Hepatocyte (in vitro differentiated cells): ENCODE results near the gene ZNF521. TPM values are rescaled to one million over a fixed set of nuclear protein-coding genes. Genes with fewer than 3 reads are reported as not detected.

ENCODE experiments used
- DNase-seq: peaks from one replicate; pipeline ENCODE4 v3.0.0-alpha.2; 2016; ENCODE audit warnings: low spot score
- H2AFZ ChIP-seq: fragments of 200-600 bp; sonication (generic); 2 replicates; pipeline ENCODE4 v1.6.0; 2016; ENCODE audit warnings: antibody characterized with exemption, mild to moderate bottlenecking
- H3K27ac ChIP-seq: fragments of 200-600 bp; sonication (generic); 2 replicates; pipeline ENCODE4 v1.5.1; 2016; ENCODE audit warnings: mild to moderate bottlenecking
- H3K27me3 ChIP-seq: fragments of 200-600 bp; sonication (generic); 2 replicates; pipeline ENCODE4 v1.6.1; 2016
- H3K36me3 ChIP-seq: fragments of 200-600 bp; sonication (generic); replicated peaks from 2 replicates; pipeline ENCODE4 v1.5.1; 2016; ENCODE audit warnings: low read depth; ENCODE audit not compliant: insufficient read depth
- H3K4me1 ChIP-seq: fragments of 200-600 bp; sonication (generic); 2 replicates; pipeline ENCODE4 v1.5.1; 2016; ENCODE audit warnings: mild to moderate bottlenecking, moderate library complexity; ENCODE audit not compliant: insufficient read depth
- H3K4me2 ChIP-seq: fragments of 200-600 bp; sonication (generic); 2 replicates; pipeline ENCODE4 v1.6.0; 2016
- H3K4me3 ChIP-seq: fragments of 200-600 bp; sonication (generic); 2 replicates; pipeline ENCODE4 v1.5.1; 2016; ENCODE audit warnings: mild to moderate bottlenecking
- H3K79me2 ChIP-seq: fragments of 200-600 bp; sonication (generic); 2 replicates; pipeline ENCODE4 v1.6.0; 2017; ENCODE audit warnings: mild to moderate bottlenecking
- H3K9me2 ChIP-seq: fragments of 200-600 bp; sonication (generic); replicated peaks from 2 replicates; pipeline ENCODE4 v1.6.0; 2017; ENCODE audit warnings: mild to moderate bottlenecking; ENCODE audit not compliant: insufficient read depth
- H3K9me3 ChIP-seq: fragments of 200-600 bp; sonication (generic); 2 replicates; pipeline ENCODE4 v1.5.1; 2016; ENCODE audit warnings: low read depth, mild to moderate bottlenecking
- H4K20me1 ChIP-seq: fragments of 200-600 bp; sonication (generic); 2 replicates; pipeline ENCODE4 v1.6.0; 2016; ENCODE audit warnings: mild to moderate bottlenecking; ENCODE audit not compliant: insufficient read depth, poor library complexity, severe bottlenecking
- EZH2 ChIP-seq: fragments of 200-600 bp; sonication (generic); IDR thresholded peaks from 2 replicates; pipeline ENCODE4 v1.6.1; 2016; ENCODE audit warnings: antibody characterized with exemption, mild to moderate bottlenecking, borderline replicate concordance
- EZH2phosphoT487 ChIP-seq: fragments of 200-600 bp; sonication (generic); IDR thresholded peaks from one replicate; pipeline ENCODE4 v1.6.1; 2018; ENCODE audit warnings: antibody characterized with exemption, mild to moderate bottlenecking, low read depth, moderate library complexity; ENCODE audit not compliant: unreplicated experiment, severe bottlenecking
- WGBS: methylation state at CpG from one replicate; pipeline ENCODE4 v1.1.6; 2016; ENCODE audit warnings: low lambda C conversion rate; ENCODE audit errors: missing lambda C conversion rate; 5-methylcytosine and 5-hydroxymethylcytosine counted together
- polyA plus RNA-seq: library from polyadenylated mRNA; unstranded; fragments of >200 nt; fragmentation: Nextera tagmentation; extraction: Ambion mirVana; gene quantifications from 2 replicates; pipeline ENCODE4 v1.2.1, GENCODE V29; 2016
- total RNA-seq: library from RNA; depleted of rRNA; stranded (reverse); fragments of >200 nt; gene quantifications from 2 replicates; pipeline ENCODE4 v1.2.3, GENCODE V29; 2014
- TF ChIP-seq, protein P1 (sequence below): fragments of 200-600 bp; sonication (generic); IDR thresholded peaks from 2 replicates; pipeline ENCODE4 v1.5.1; 2016; ENCODE audit warnings: antibody characterized with exemption, mild to moderate bottlenecking; ENCODE audit not compliant: poor library complexity

The ZNF521 gene
- total and polyA plus RNA-seq, 2 experiments from 2014 or later: 9.0 to 16.3 TPM

- TF ChIP-seq, protein P1, sequence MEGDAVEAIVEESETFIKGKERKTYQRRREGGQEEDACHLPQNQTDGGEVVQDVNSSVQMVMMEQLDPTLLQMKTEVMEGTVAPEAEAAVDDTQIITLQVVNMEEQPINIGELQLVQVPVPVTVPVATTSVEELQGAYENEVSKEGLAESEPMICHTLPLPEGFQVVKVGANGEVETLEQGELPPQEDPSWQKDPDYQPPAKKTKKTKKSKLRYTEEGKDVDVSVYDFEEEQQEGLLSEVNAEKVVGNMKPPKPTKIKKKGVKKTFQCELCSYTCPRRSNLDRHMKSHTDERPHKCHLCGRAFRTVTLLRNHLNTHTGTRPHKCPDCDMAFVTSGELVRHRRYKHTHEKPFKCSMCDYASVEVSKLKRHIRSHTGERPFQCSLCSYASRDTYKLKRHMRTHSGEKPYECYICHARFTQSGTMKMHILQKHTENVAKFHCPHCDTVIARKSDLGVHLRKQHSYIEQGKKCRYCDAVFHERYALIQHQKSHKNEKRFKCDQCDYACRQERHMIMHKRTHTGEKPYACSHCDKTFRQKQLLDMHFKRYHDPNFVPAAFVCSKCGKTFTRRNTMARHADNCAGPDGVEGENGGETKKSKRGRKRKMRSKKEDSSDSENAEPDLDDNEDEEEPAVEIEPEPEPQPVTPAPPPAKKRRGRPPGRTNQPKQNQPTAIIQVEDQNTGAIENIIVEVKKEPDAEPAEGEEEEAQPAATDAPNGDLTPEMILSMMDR: no peak
- TF ChIP-seq EZH2phosphoT487 (no peak), EZH2 (no peak)
- Histone ChIP-seq H3K27ac (no peak overlapping the region), H3K9me2 (no peaks in the 10 kb centered on the region), H3K36me3 (no peaks in the 10 kb centered on the region), H3K9me3 (no peaks in the 10 kb centered on the region), H3K4me2 (no peak overlapping the region), H3K4me1 (no peaks in the 10 kb centered on the region), H3K79me2 (no peaks in the 10 kb centered on the region), H3K27me3 (peaks cover 4% of the 10 kb centered on the region), H4K20me1 (no peaks in the 10 kb centered on the region), H3K4me3 (no peak overlapping the region), H2AFZ (no peak overlapping the region)
- no peak for DNase-seq
- WGBS: 75% methylated on average over 6 of the region's 6 CpGs
Measured at GRCh38 chr18:25053466-25053865, 298.5 kb downstream of the ZNF521 start.

- Histone ChIP-seq H3K4me1 (no peaks in the 10 kb centered on the region), H2AFZ (no peak overlapping the region), H3K4me3 (no peak overlapping the region), H3K9me2 (no peaks in the 10 kb centered on the region), H4K20me1 (no peaks in the 10 kb centered on the region), H3K27ac (no peak overlapping the region), H3K27me3 (peaks cover 4% of the 10 kb centered on the region), H3K4me2 (no peak overlapping the region), H3K9me3 (no peaks in the 10 kb centered on the region), H3K36me3 (no peaks in the 10 kb centered on the region), H3K79me2 (no peaks in the 10 kb centered on the region)
- 69% methylated on average over 4 of the region's 4 CpGs for whole genome bisulfite sequencing
- DNase-seq: no peak
- no peak for TF ChIP-seq EZH2
- no peak for TF ChIP-seq EZH2phosphoT487
- TF ChIP-seq, protein P1: no peak
Measured at GRCh38 chr18:25052511-25052921, 299.4 kb downstream of the ZNF521 start.

DNA sequence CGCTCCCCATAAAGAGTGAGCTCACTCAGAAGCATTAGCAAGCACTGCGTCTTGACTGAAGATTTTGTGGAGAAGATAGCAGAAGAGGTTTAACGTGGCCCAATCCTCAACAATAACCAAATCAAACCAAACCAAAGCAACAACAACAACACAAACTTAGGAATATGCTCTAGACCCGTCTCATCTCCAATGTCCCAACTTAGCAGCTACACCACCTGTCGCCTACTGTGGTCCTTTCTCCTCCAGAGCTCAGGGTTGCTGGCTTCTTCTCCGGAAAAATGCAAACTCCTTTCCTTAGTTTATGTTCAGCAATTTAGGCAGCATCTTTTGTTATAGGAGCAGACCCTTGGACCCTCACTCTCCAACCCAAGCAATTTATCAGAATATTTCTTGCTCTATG lies 301.4 kb downstream of the ZNF521 start:
- WGBS: 92% methylated on average over 6 of the region's 6 CpGs
- H3K9me3 ChIP-seq: no peaks in the 10 kb centered on the region
- H3K4me1 ChIP-seq: no peaks in the 10 kb centered on the region
- no peaks in the 10 kb centered on the region for H3K9me2 ChIP-seq
- H3K79me2 ChIP-seq: no peaks in the 10 kb centered on the region
- H4K20me1 ChIP-seq: no peaks in the 10 kb centered on the region
- H2AFZ ChIP-seq: no peak overlapping the region
- no peak overlapping the region for H3K27ac ChIP-seq
- TF ChIP-seq EZH2phosphoT487 (no peak), EZH2 (no peak)
- TF ChIP-seq, protein P1: no peak
- H3K36me3 ChIP-seq: no peaks in the 10 kb centered on the region
- peaks cover 4% of the 10 kb centered on the region for H3K27me3 ChIP-seq
- DNase-seq: no peak
- H3K4me3 ChIP-seq: no peak overlapping the region
- no peak overlapping the region for H3K4me2 ChIP-seq

DNA sequence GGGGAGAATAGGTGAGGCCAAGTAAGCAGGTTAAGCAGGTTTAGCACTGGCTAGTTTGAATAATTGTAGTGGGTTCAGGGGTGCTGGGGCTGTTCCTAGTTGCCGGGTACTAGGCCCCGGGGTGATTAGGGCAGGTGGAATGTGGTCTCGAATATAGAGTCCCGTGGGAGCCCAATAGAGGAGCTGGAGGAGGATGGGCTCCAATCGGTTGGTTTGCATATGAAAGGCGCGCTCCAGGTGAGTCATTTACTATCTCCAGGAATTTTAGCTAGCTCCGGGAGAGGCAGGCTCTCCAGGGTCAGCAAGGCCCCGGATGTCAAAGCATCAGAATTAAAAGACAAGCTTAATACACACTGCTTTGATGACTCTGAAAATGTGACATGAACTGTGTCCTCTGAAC lies 304.0 kb downstream of the ZNF521 start:
- 26% methylated on average over 9 of the region's 9 CpGs for WGBS
- TF ChIP-seq EZH2phosphoT487: no peak
- TF ChIP-seq, protein P1: no peak
- no peak for TF ChIP-seq EZH2
- Histone ChIP-seq H3K36me3 (no peaks in the 10 kb centered on the region), H3K4me1 (no peaks in the 10 kb centered on the region), H3K27ac (no peak overlapping the region), H3K4me3 (no peak overlapping the region), H3K27me3 (peaks cover 4% of the 10 kb centered on the region), H4K20me1 (no peaks in the 10 kb centered on the region), H3K9me3 (no peaks in the 10 kb centered on the region), H3K79me2 (no peaks in the 10 kb centered on the region), H3K4me2 (no peak overlapping the region), H2AFZ (no peak overlapping the region), H3K9me2 (no peaks in the 10 kb centered on the region)
- DNase-seq: peak; percentile 20
